Large intestine (tissue), 3 donors: ENCODE data around the gene JAK1. TPM values are rescaled to one million over a fixed set of nuclear protein-coding genes. Genes with fewer than 3 reads are reported as not detected.

Experiments used
- DNase-seq, 2 donors: peaks; one replicate each; pipeline versions ENCODE4 v3.0.0 to v3.0.0-alpha.2; 2013
- H3K27ac ChIP-seq: one replicate; pipeline ENCODE4 v1.5.1; 2013; ENCODE audit warnings: low read length
- H3K27me3 ChIP-seq: 2 replicates; pipeline ENCODE4 v1.6.1; 2013; ENCODE audit warnings: low read length; ENCODE audit not compliant: control insufficient read depth, insufficient read depth
- H3K36me3 ChIP-seq: 2 replicates; pipeline ENCODE4 v1.6.1; 2013; ENCODE audit warnings: low read length; ENCODE audit not compliant: control insufficient read depth, insufficient read depth
- H3K4me1 ChIP-seq: one replicate; pipeline ENCODE4 v1.6.1; 2013; ENCODE audit warnings: low read length; ENCODE audit not compliant: control insufficient read depth, insufficient read depth
- H3K4me3 ChIP-seq: one replicate; pipeline ENCODE4 v1.5.1; 2013; ENCODE audit warnings: low read length
- H3K9me3 ChIP-seq: one replicate; pipeline ENCODE4 v1.6.1; 2013; ENCODE audit warnings: mild to moderate bottlenecking, low read depth, low read length, moderate library complexity; ENCODE audit not compliant: control insufficient read depth
- WGBS: methylation state at CpG from one replicate; pipeline ENCODE4 v1.1.5; 2013; ENCODE audit warnings: low lambda C conversion rate; ENCODE audit not compliant: insufficient coverage; 5-methylcytosine and 5-hydroxymethylcytosine counted together
- polyA plus RNA-seq: library from polyadenylated mRNA; unstranded; fragments of 120-200 nt; gene quantifications from one replicate; pipeline ENCODE4 v1.2.1, GENCODE V29; 2013

The JAK1 gene
- polyA plus RNA-seq, 1 donor: 69.1 TPM

DNA sequence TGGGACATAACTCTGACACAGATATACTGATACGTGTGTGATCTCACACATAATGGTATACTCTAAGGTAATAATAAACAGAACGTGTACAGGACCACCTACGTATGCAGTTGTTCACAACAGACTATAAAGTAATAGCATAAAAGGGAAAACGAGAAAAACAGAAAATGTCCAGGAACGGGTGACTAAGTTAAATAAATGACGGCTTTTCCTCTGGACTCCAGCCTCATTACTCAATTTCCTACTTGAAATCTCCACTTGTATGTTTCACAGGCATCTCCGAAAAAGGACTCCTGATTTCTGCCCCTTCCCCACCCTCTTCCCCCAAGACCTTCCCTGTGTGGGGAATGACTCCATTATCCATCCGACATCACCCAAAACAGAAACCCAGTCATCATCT lies 95.1 kb downstream of the JAK1 start:
- no peak overlapping the region for H3K4me3 ChIP-seq
- WGBS: 97% methylated on average over 7 of the region's 8 CpGs
- peaks cover 74% of the 10 kb centered on the region for H3K36me3 ChIP-seq
- no peak overlapping the region for H3K27ac ChIP-seq
- no peaks in the 10 kb centered on the region for H3K27me3 ChIP-seq
- no peaks in the 10 kb centered on the region for H3K9me3 ChIP-seq
- DNase-seq: no peak
- no peaks in the 10 kb centered on the region for H3K4me1 ChIP-seq

DNA sequence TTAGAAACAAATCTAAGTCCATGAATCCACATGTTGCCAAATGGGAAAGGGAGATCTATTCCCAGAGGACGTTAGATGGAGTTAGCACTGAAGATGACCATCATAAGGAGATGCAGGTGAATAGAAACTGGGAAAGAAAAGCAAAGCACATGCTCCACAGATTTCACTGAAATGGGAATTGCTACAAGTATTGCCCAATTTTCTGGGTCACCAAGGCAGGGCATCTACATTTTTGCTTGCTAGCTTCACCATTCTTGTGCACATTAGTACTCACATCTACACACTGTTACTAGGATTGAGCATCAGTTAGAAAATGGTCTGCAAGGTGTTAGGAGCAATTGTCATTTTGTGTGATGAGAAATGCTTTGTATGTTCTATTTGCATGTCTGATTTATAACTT lies 99.1 kb downstream of the JAK1 start:
- Histone ChIP-seq H3K36me3 (peaks cover 66% of the 10 kb centered on the region), H3K9me3 (no peaks in the 10 kb centered on the region), H3K27me3 (no peaks in the 10 kb centered on the region), H3K4me3 (no peak overlapping the region), H3K4me1 (no peaks in the 10 kb centered on the region), H3K27ac (no peak overlapping the region)
- DNase-seq: no peak
- WGBS: no CpG with 5 or more reads among the region's 1 CpG

GRCh38 chr1:64866689-64867088 lies 99.7 kb downstream of the JAK1 start:
- H3K36me3 ChIP-seq: peaks cover 60% of the 10 kb centered on the region
- H3K27me3 ChIP-seq: no peaks in the 10 kb centered on the region
- H3K9me3 ChIP-seq: no peaks in the 10 kb centered on the region
- no peaks in the 10 kb centered on the region for H3K4me1 ChIP-seq
- WGBS: 100% methylated on average over 4 of the region's 10 CpGs
- no peak for DNase-seq
- no peak overlapping the region for H3K4me3 ChIP-seq
- H3K27ac ChIP-seq: no peak overlapping the region

GRCh38 chr1:64865105-64865757 lies 101.1 kb downstream of the JAK1 start:
- Histone ChIP-seq H3K27me3 (no peaks in the 10 kb centered on the region), H3K27ac (no peak overlapping the region), H3K36me3 (peaks cover 53% of the 10 kb centered on the region), H3K9me3 (no peaks in the 10 kb centered on the region), H3K4me1 (no peaks in the 10 kb centered on the region), H3K4me3 (no peak overlapping the region)
- DNase-seq: no peak
- 100% methylated on average over 3 of the region's 6 CpGs for WGBS

- Histone ChIP-seq H3K27me3 (no peaks in the 10 kb centered on the region), H3K27ac (no peak overlapping the region), H3K9me3 (no peaks in the 10 kb centered on the region), H3K4me1 (no peaks in the 10 kb centered on the region), H3K4me3 (no peak overlapping the region), H3K36me3 (peaks cover 53% of the 10 kb centered on the region)
- DNase-seq: peak; percentile 29 to 33
- 86% methylated on average over 2 of the region's 14 CpGs for WGBS
These were observed 102.1 kb downstream of the JAK1 start for GRCh38 chr1:64864018-64864940.

- DNase-seq: peak; percentile 33 to 58
- peaks cover 60% of the 10 kb centered on the region for H3K36me3 ChIP-seq
- WGBS: no CpG with 5 or more reads among the region's 4 CpGs
These were observed 104.7 kb downstream of the JAK1 start for GRCh38 chr1:64861611-64862010.

DNA sequence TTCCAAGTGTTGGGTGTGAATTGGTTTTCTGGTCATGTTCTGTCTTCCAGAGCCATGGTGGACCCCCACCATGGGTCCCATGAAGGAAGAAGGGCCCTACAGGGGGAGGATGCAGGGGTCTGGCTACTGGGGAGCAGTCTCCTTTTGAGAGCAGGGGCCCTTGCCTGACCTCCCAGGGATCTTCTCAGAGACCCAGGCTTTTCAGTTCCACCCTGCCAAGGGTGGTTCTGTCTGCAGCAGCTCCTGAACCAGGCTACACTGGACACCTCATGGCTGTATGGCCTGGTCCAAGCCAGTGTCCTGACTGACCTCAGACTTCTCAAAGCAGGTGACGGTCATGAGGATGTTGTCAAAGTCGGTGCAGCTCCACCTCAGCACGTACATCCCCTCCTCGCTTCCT lies 109.0 kb downstream of the JAK1 start:
- H3K27ac ChIP-seq: no peak overlapping the region
- no peaks in the 10 kb centered on the region for H3K9me3 ChIP-seq
- DNase-seq: no peak
- peaks cover 80% of the 10 kb centered on the region for H3K36me3 ChIP-seq
- WGBS: no CpG with 5 or more reads among the region's 4 CpGs
- H3K27me3 ChIP-seq: no peaks in the 10 kb centered on the region
- no peaks in the 10 kb centered on the region for H3K4me1 ChIP-seq
- H3K4me3 ChIP-seq: no peak overlapping the region

More at GRCh38 chr1:64861611-64862010, 104.7 kb downstream of the JAK1 start:
- H3K4me1 ChIP-seq: no peaks in the 10 kb centered on the region
- no peaks in the 10 kb centered on the region for H3K9me3 ChIP-seq
- H3K27me3 ChIP-seq: no peaks in the 10 kb centered on the region
- no peak overlapping the region for H3K27ac ChIP-seq
- no peak overlapping the region for H3K4me3 ChIP-seq

GRCh38 chr1:64856553-64856952 lies 109.8 kb downstream of the JAK1 start:
- no peak overlapping the region for H3K4me3 ChIP-seq
- no peak for DNase-seq
- no CpG with 5 or more reads among the region's 10 CpGs for WGBS
- peaks cover 85% of the 10 kb centered on the region for H3K36me3 ChIP-seq
- no peaks in the 10 kb centered on the region for H3K27me3 ChIP-seq
- H3K4me1 ChIP-seq: no peaks in the 10 kb centered on the region
- H3K9me3 ChIP-seq: no peaks in the 10 kb centered on the region
- no peak overlapping the region for H3K27ac ChIP-seq

GRCh38 chr1:64855557-64855956 lies 110.8 kb downstream of the JAK1 start:
- Histone ChIP-seq H3K27ac (no peak overlapping the region), H3K36me3 (peaks cover 91% of the 10 kb centered on the region), H3K4me3 (no peak overlapping the region), H3K27me3 (no peaks in the 10 kb centered on the region), H3K9me3 (no peaks in the 10 kb centered on the region), H3K4me1 (no peaks in the 10 kb centered on the region)
- no CpG with 5 or more reads among the region's 8 CpGs for WGBS
- DNase-seq: no peak

DNA sequence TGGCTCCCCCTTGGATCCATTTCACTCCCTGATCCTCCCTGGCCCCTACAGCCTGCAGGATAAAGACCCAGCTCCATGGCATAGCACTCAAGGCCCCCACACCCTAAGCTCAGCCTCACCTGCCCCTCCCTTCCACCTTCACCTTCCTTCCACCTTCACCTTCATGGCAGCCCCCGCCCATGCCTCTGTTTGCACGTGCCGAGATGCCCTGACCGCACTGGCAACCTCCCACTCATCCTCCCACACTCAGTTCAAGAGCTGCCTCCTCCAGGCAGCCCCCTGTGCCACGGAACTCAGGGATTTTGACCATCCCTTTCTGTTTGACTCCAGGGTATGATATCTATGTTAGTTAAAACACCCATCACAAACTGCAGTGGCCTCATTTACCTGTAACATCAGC lies 111.7 kb downstream of the JAK1 start:
- DNase-seq: no peak

More for the DNA sequence above, 111.7 kb downstream of the JAK1 start:
- Histone ChIP-seq H3K4me3 (no peak overlapping the region), H3K27me3 (no peaks in the 10 kb centered on the region), H3K36me3 (peaks cover 95% of the 10 kb centered on the region), H3K4me1 (no peaks in the 10 kb centered on the region), H3K9me3 (no peaks in the 10 kb centered on the region), H3K27ac (no peak overlapping the region)
- whole genome bisulfite sequencing: no CpG with 5 or more reads among the region's 5 CpGs
